ENCODE data around the gene PPDPF. TPM values are rescaled to one million over a fixed set of nuclear protein-coding genes. Genes with fewer than 3 reads are reported as not detected.
"Not testable (repeated sequence)": the region's sequence is repeated elsewhere in the genome, so short reads cannot be mapped to it uniquely, and the experiment has no call there.

The PPDPF gene
- total RNA-seq: 10 to 100 TPM; 66.4 to 96.9 TPM

GRCh38 chr20:63520504-63520933 lies at the start of gene PPDPF:
Gene PPDPF (plus strand): TSS chr20:63520765. CDS start chr20:63521309, 544 bp downstream.
- Mint-ChIP-seq H3K4me1 (ENCODE audit: low read depth in 2 of 2) (peaks cover 4 to 8% of the 10 kb centered on the region in 2 donors), H3K9me3 (no peaks in the 10 kb centered on the region), H3K36me3 (no peaks in the 10 kb centered on the region), H3K4me3 (peak within 1 kb of the TSS; percentile 77), H3K27ac (no peak within 1 kb of the TSS), H3K27me3 (peaks cover 0 to 5% of the 10 kb centered on the region in 2 donors)
- ATAC-seq: peak; percentile 91 to 94
- DNase-seq (ENCODE audit: low spot score): peak; percentile 86

DNA sequence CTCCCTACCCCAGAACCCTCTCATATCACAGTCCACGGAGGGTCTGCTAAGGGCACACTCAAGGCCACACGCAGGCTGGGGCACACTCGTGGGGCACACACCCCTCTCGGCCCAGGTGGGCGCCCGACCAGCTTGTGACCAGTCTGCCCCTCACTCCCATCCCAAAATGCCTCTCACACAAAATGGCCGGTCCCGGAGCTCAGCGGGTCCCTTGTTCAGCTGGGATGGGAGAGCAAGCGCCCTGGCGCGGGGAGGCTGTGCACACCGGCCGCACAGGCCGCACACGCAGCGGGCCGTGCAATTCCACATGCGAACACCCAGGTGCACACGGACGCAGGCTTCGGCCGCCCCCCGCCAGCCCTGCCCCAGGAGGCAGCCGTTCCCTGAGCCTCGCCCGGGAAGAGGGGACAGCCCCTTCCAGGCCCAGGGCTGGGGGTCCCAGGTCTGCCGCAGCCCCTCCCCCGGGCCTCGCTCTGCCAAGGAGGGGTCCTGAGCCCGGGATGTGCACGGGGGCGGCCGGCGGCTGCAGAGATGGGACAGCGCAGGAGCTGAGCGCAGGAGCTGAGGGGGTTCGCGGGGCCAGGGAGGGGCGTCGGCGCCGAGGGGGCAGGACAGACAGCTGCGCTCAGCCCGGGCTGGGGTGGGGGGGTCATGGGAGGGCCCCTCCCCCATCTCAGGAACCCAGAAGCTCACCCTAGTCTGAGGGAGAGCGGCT lies 49.4 kb upstream of the PPDPF start:
- no peak for DNase-seq (ENCODE audit: low spot score)
- Mint-ChIP-seq H3K27me3 (peaks cover 8 to 19% of the 10 kb centered on the region in 2 donors), H3K4me1 (ENCODE audit: low read depth in 2 of 2) (peaks cover 0 to 8% of the 10 kb centered on the region in 2 donors), H3K9me3 (no peaks in the 10 kb centered on the region), H3K27ac (no peak overlapping the region), H3K36me3 (no peaks in the 10 kb centered on the region), H3K4me3 (no peak overlapping the region)
- ATAC-seq: no peak

DNA sequence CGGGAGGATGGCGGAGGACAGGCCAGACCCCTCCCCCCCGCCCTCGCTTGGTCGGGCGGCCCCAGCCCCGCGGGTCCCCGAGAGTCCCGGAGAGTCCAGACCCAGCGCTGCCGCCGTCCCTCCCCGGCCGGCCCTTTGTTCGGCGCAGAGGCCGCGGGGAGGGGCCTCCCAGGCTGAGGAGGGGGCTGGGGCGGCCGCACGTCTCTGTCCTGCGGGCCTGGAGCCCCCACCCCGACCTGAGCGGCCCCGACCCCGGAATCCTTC lies 48.9 kb upstream of the PPDPF start:
- no peak for DNase-seq (ENCODE audit: low spot score)
- H3K27ac Mint-ChIP-seq: no peak overlapping the region

DNA sequence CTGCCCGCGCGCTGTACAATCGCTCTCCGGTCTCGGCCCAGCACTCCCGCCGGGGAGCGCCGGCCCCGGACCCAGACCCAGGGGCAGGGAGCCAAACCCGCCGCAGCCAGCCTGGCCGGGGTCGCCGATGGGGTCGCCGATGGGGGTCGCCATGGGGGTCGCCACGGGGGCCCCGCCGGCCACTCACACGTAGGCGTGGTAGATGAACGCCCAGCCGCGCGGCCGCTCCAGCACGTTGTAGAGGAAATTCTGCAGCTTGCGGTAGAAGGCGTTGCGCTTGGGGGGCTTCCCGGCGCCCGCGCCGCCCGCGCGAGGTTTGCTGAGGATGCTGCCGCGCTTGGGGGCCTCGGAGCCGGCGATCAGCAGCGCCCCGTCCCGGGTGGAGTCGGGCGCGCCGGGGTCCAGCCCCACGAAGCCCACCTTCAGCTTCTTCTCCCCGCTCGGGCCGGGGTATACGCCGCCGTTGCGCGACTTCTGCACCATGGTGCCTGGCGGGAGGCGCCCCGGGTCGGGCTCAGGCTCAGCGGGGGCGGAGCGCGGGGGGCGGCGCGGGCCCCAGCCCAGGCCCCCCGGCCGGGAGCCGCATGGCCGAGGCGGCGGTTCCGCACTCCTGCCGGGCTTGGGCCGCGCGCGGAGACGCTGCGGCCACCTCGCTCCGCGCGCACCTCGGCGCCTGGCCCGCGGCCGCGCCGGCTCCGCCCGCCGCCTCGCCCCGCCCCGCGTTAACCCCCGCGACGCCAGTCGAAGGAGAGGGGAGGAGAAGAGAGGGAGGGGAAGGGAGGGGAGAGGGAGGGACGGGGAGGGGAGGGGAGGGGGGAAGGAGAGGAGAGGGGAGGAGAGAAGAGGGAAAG lies 48.4 kb upstream of the PPDPF start, which contains the start of gene KCNQ2:
Gene KCNQ2, minus strand, starts transcription at position 675 of the 851 bp plus-strand sequence. Its CDS starts 192 bp downstream, at position 483.
- Mint-ChIP-seq H3K27ac (no peak within 1 kb of the TSS), H3K9me3 (no peaks in the 10 kb centered on the region), H3K36me3 (no peaks in the 10 kb centered on the region), H3K4me3 (no peak within 1 kb of the TSS), H3K4me1 (ENCODE audit: low read depth in 2 of 2) (peaks cover 0 to 8% of the 10 kb centered on the region in 2 donors), H3K27me3 (peaks cover 8 to 20% of the 10 kb centered on the region in 2 donors)
- ATAC-seq (peak in 1 of 2 donors; percentile 17), DNase-seq (ENCODE audit: low spot score) (no peak)

More for the DNA sequence above, 48.9 kb upstream of the PPDPF start:
- Mint-ChIP-seq H3K4me3 (no peak overlapping the region), H3K36me3 (no peaks in the 10 kb centered on the region), H3K27me3 (peaks cover 8 to 19% of the 10 kb centered on the region in 2 donors), H3K9me3 (no peaks in the 10 kb centered on the region), H3K4me1 (ENCODE audit: low read depth in 2 of 2) (peaks cover 0 to 8% of the 10 kb centered on the region in 2 donors)
- peak in 1 of 2 donors; percentile 7 for ATAC-seq

DNA sequence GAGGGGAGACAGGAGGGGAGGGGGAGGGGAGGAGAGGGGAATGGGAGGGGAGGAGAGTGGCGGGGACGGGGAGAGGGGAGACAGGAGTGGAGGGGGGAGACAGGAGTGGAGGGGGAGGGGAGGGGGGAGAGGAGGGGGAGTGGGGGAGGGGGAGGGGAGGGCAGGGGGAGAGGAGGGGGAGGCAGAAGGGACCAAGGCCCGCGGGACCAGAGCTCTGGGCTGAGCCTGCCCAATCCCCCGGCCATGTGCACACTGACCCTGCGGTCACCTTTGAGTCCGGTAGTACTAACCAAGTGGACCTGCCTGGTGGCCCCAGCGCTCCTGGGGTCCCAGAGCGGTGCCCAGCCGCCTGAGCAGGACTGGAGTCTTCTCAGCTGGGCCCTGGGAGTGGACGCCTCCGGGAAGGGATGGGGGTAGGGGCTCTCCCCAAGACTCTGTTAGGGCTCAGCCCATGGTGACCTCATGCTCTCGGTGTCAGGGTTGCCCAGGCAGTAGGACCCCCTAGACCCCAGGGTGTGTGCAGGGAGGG lies 47.6 kb upstream of the PPDPF start:
- H3K27ac Mint-ChIP-seq: no peak overlapping the region
- peaks cover 8 to 18% of the 10 kb centered on the region in 2 donors for H3K27me3 Mint-ChIP-seq
- no peak overlapping the region for H3K4me3 Mint-ChIP-seq
- peaks cover 0 to 8% of the 10 kb centered on the region in 2 donors for H3K4me1 Mint-ChIP-seq (ENCODE audit: low read depth in 2 of 2)
- no peaks in the 10 kb centered on the region for H3K36me3 Mint-ChIP-seq
- DNase-seq (ENCODE audit: low spot score) (no peak), ATAC-seq (no peak)
- H3K9me3 Mint-ChIP-seq: no peaks in the 10 kb centered on the region

DNA sequence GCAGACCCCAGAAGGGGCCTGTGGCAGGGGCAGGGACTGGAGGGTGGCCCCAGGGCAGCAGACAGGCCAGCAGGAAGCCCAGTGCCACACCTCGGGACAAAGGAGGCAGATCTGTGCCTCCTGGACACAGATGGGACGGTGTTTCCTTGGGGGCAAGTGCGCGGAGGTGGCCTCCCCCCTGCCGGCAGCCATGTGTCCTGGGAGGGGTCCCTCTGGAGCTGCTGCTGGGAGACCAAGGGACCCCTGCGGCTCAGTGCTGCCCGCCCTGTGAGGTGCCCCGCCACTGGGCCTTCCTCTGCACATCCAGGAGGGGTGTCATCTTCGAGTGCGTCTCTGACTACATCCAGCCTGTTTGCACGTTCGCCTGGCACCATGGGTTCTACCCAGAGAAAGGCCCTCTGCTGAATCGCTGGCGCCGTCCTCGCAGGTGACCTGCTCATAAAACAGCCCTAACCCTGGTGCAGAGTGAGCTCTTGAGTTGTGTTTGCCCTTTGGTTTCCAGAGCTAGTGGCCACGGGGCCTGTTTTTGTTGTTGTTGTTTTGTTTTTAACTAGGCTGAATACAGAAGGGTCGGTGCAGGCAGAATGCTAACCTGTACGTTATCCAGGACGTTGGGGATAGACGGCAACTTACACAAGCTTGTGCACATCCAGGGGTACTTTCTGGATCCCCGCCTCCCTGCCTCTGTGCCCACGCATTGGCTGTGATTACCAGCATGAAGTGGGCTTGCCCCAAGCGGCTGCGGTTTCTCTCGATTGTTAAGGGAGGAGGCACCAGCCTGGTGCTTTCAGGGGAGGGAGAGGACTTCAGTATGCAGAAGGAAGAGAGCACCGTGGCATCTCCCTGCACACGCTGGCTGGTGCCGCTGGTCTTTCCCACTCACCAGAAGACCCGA lies 46.8 kb upstream of the PPDPF start:
- Mint-ChIP-seq H3K27ac (no peak overlapping the region), H3K9me3 (no peaks in the 10 kb centered on the region), H3K4me3 (no peak overlapping the region), H3K36me3 (no peaks in the 10 kb centered on the region), H3K4me1 (ENCODE audit: low read depth in 2 of 2) (peaks cover 0 to 8% of the 10 kb centered on the region in 2 donors), H3K27me3 (peaks cover 8 to 18% of the 10 kb centered on the region in 2 donors)
- no peak for ATAC-seq
- DNase-seq (ENCODE audit: low spot score): no peak

DNA sequence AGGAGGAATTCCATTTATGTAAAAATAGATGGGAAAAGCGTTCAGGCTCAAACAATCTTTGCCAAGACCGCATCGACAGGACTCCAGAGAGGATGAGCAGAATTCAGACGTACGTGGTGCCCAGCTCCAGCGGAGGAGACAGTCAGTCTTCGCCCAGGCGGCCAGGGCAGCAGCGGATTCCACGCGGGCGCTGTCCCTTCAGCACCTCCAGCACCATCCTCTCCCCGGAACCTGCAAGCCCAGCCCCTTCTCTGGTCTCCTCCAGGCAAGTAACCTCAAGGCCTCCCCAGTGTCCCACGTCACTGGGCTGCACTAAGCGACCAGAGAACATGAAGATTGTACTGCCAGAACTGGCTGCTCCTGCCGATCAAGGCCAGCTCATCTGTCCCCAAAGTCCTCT lies 45.4 kb upstream of the PPDPF start:
- H3K27me3 Mint-ChIP-seq: peaks cover 8 to 19% of the 10 kb centered on the region in 2 donors
- DNase-seq (ENCODE audit: low spot score) (no peak), ATAC-seq (no peak)
- no peak overlapping the region for H3K27ac Mint-ChIP-seq
- H3K36me3 Mint-ChIP-seq: no peaks in the 10 kb centered on the region
- H3K4me1 Mint-ChIP-seq (ENCODE audit: low read depth in 2 of 2): peaks cover 0 to 8% of the 10 kb centered on the region in 2 donors
- no peaks in the 10 kb centered on the region for H3K9me3 Mint-ChIP-seq
- no peak overlapping the region for H3K4me3 Mint-ChIP-seq

DNA sequence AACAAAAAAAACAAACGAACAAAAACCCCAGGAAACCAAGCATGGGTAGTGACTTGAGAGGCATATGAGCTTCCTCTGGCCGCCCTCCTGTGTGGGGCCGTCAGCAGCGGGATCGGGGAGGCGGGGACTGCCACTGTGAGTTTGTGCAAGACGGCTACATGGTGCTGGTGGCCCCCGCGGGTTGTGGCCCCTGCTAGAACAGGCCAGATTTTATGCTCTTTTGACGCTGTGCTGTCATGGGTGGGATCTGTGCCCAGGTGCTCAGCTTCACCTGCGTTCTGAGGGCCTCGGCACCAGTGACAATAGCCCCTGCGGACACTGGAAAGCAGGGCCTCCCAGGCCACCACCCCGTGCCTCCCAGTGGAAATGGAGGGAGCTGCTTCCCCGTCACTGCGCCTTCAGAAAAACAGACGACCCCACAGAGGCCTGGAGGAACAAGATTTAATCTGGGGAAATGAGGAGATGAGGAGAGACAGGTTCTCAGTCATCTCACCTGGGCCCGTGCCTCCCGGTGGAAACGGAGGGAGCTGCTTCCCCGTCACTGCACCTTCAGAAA lies 43.4 kb upstream of the PPDPF start:
- Mint-ChIP-seq H3K27ac (no peak overlapping the region), H3K4me1 (ENCODE audit: low read depth in 2 of 2) (peaks cover 0 to 8% of the 10 kb centered on the region in 2 donors), H3K9me3 (no peaks in the 10 kb centered on the region), H3K27me3 (peaks cover 13 to 20% of the 10 kb centered on the region in 2 donors), H3K4me3 (no peak overlapping the region), H3K36me3 (no peaks in the 10 kb centered on the region)
- ATAC-seq (no peak), DNase-seq (ENCODE audit: low spot score) (no peak)

GRCh38 chr20:63477944-63478343 lies 42.6 kb upstream of the PPDPF start:
- Mint-ChIP-seq H3K27me3 (peaks cover 13 to 25% of the 10 kb centered on the region in 2 donors), H3K4me1 (ENCODE audit: low read depth in 2 of 2) (peaks cover 0 to 9% of the 10 kb centered on the region in 2 donors), H3K27ac (no peak overlapping the region), H3K36me3 (no peaks in the 10 kb centered on the region), H3K4me3 (no peak overlapping the region), H3K9me3 (no peaks in the 10 kb centered on the region)
- ATAC-seq (no peak), DNase-seq (ENCODE audit: low spot score) (no peak)

DNA sequence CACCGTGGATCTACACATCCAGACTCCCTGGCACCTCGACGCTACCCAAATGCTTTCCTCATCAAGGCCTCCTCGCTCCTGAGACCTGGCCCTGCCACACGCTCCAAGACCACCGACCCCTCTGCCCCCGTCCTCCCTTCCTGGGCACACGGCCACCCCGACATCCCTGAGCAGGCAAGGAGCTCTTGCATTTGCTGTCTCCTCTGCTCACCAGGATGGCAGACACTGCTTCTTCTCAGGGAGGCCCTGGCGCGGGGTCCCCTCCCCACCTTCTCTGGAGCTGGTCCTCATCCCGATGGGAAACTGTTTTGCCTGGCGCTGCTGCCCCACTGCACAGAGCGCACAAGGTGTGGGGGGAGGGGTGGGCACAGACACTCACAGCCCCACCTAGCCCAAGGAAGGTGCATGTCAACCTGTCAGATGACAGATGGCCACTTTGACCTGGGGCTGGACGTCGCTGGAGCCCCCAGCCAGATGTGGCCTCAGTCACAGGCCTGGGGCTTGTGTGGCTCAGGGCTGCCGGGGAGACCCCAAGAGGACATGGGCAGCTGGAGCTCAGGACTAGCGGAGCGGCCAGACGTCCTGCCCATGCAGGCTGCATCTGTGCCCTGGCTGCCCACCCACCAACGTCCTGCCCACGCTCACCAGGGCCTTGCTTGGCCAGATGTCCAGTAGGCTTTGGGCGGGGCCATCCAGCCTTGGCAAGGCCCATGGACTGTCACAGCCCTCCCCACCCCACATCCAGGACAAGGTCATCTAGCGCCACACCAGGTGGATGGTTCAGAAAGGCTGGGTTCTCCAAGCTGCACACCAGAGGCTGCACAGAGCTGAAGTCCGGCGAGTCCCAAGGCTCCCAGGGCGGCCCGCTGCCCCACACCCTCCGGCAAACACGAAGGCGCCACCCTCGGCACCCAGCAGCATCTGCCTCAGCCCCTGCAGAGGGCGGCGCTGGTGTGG lies 41.9 kb upstream of the PPDPF start:
- Mint-ChIP-seq H3K27me3 (peaks cover 13 to 26% of the 10 kb centered on the region in 2 donors), H3K36me3 (no peaks in the 10 kb centered on the region)

GRCh38 chr20:63479695-63480419 lies 40.7 kb upstream of the PPDPF start:
- H3K9me3 Mint-ChIP-seq; H3K4me1 Mint-ChIP-seq (ENCODE audit: low read depth in 2 of 2); H3K27ac Mint-ChIP-seq; DNase-seq (ENCODE audit: low spot score); H3K36me3 Mint-ChIP-seq; ATAC-seq; H3K4me3 Mint-ChIP-seq: not testable (repeated sequence)
- peaks cover 6 to 21% of the 10 kb centered on the region in 2 donors for H3K27me3 Mint-ChIP-seq

More for the DNA sequence above, 41.9 kb upstream of the PPDPF start:
- Mint-ChIP-seq H3K4me1 (ENCODE audit: low read depth in 2 of 2) (peaks cover 0 to 11% of the 10 kb centered on the region in 2 donors), H3K4me3 (no peak overlapping the region), H3K27ac (no peak overlapping the region), H3K9me3 (no peaks in the 10 kb centered on the region)
- no peak for DNase-seq (ENCODE audit: low spot score)
- ATAC-seq: no peak

All from natural killer cell treated with Interleukin-12 subunit alpha and Interleukin-12 subunit beta and Interleukin-15 and Interleukin-18, amount 100 ng/mL, for 72 hours (primary cell).